Activated CD8-positive, alpha-beta memory T cell treated with anti-CD3 and anti-CD28 coated beads, Interleukin-2, amount 50 U/mL, for 1 hour (primary cell): ENCODE results near the gene NCAM1.
"Not testable (repeated sequence)": the region's sequence is repeated elsewhere in the genome, so short reads cannot be mapped to it uniquely, and the experiment has no call there.

Experiments used
- DNase-seq: peaks from one replicate; pipeline ENCODE4 v3.0.0-alpha.2; 2020; ENCODE audit errors: extremely low read depth

The NCAM1 gene

GRCh38 chr11:112961146-112961668 lies at the start of gene NCAM1:
NCAM1 (plus strand) TSS chr11:112961420.
- no peak for DNase-seq

GRCh38 chr11:112922606-112923005 lies 38.6 kb upstream of the NCAM1 start:
- no peak for DNase-seq

DNA sequence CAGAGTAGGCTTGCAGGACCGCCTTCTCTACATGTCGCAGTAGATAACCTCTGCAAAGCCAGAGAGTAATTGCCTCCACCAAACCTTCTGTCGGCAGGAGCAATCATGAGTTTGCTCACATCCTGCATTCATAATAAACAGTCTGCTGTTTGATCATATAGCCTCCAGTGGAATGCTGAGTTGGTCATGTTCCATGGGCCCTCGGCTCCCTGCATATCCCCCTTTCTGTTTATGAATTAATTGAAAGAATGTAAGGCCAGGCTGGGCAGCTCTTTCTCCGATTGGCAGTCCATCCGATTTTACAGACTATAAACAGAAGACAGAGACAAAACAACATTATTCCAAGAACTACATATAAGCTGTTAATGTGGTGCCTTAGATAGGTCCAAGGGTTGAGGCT lies 36.4 kb upstream of the NCAM1 start:
- DNase-seq: not testable (repeated sequence)

GRCh38 chr11:112925516-112926310 lies 35.5 kb upstream of the NCAM1 start:
- DNase-seq: no peak

DNA sequence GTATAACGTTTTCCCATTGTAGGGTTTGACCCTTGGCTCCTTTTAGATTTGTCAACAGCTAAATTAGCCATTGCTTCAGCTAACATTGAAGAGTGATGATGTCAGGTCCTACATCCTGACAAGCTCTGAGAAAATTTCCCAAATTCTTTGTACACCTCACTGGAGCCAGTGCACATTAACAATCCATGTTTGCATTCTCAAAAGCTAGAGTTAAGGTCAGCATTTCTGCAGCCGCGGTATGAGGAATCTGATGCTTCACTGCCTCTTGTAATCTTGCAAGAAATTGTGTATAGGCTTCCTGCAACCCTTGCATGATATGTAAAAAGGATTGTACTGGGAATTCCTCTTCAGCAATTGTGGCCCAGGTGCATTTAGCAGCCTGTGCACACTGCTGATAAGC lies 33.1 kb upstream of the NCAM1 start:
- no peak for DNase-seq

- DNase-seq: no peak
Measured at GRCh38 chr11:112929432-112929831, 31.8 kb upstream of the NCAM1 start.

DNA sequence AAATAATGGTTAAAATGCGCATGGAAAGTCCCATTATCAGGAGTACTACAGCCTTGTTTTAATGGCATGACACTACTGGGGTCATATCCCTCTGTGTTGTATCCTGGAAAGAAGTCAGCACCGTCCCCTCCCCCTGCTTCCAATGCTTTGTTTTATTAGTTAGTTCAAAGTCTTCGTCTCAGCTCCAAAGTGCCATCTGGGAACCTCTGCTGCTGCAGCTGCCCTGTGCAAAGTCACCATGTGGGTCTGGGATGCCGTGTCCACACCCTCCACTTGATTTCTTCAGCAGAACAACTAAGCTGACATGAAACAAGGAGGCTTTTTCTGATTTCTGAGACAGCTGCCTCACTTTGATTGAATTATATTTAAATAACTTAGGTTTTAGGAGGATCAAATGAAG lies 29.5 kb upstream of the NCAM1 start:
- DNase-seq: no peak

DNA sequence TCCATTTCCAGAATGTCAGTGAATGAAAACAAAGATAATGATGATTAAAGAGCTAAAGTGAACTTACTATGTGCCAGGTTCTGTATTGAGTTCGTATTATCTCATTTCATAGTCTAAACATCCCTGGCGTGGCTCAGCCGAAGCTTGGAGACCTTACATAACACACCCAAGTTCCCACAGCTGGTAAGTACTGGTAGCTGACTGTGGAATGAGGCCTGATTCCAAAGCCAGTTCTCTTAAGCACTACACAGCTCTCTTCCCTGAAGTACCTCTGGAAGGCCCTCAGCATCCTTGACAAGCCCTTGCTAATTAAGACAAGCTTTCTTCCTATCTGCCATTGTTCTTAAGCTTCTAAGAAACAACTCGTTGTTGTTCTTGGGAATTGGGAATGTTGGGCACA lies 28.6 kb upstream of the NCAM1 start:
- no peak for DNase-seq

GRCh38 chr11:112933970-112934369 lies 27.2 kb upstream of the NCAM1 start:
- DNase-seq: no peak

GRCh38 chr11:112941104-112941503 lies 20.1 kb upstream of the NCAM1 start:
- DNase-seq: no peak

DNA sequence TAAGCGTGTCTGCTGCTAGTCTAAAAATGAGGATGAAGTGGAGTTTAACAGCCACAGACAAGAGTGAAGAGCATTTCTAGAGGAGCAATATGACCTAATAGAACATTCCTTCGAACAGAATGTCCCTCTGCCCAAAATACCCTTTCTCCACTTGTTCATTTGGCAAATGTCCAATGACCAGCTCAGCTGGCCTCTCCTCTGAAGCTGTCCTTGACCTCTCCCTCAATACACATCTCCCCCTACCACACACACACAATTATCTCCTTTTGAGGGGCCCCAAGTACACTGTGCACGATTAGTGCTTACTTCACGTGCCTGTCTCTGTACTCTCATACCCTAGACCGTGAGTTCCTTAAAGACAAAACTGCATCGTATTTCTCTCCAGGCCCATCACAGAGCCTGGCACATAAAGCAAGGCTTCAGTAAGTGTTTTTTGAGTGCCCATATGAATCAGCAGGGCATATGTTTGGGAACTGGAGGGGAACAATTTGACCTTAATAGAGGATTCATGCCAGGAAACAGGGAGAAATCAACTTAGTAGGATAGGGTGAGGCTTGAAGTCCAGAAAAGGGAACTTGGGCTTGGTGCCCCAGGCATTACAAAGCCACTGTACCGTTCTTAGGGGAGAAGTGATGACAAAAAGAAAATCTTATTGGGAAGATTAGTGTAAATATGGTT lies 18.1 kb upstream of the NCAM1 start:
- DNase-seq: no peak

DNA sequence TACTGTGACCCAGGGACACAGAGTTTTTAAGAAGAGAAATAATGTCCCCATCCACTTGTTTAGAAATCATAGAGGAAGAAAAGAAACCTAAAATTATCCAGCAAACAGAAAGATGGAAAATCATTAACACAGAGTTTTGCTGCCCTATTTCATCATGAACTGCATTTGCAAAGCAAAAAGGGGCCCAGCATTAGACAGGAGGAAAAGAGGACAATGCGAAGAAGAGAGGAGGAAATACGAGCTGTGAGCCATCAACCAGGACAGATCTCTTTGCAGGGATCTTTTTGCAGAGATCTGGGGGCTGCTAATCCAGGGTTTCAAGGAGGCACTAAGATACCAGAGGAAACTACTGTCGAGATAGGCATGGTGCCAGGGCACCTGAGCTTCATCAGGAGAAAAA lies 14.4 kb upstream of the NCAM1 start:
- DNase-seq: no peak

DNA sequence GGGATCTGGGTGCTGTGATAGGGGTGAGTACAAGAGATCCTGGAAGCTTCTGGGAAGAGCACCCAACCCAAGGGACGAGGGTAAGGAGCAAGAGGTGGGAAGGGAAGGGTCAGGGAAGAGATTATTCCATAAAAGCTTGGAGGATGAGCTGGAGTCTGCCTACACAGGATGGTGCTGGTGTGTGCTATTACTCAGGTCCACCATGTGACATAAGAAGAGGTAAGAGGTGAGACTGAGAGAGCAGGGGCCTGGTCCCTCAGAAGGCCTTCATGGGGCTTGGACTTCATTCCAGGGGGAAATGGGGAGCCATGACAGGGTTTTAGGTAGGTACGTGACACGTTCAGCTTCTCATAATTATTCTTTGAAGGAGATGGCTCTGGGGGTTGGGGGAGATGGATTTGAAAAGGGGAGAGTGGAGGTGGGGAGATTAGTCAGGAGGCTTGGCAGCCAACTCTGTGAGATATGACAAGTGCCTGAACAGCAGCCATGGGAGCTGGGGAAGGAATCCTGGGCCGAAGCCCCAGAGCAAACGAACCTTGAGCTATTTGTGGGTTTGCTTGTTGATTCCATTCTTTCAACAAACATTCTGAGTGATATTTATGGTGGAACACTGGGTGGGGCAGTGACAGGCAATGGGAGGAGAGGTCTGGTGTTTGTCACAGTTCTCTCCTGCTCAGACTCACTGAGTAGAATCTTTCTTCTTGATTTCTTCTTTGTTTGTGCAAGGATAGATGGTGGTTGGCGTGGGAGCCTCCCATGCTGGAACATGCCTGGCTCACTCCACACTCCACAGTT lies 11.2 kb upstream of the NCAM1 start:
- no peak for DNase-seq

DNA sequence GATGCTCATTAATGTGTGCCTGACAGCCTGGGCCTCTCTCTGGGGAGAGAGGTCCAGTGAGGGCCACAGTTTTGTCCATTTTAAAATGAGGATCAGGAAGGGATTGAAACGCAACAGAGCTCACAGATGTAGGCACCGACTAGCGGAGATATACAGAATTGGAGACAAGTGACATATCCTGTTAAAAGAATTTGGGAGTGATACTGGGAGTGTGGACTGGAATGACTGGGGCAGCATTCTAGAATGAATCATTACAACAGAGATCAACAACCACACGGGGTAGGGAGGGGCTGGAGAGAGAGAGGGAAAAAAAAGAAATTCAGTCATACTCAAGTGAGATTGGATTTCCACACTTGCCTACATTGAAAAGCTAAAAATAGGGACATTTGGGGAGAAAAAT lies 2.5 kb upstream of the NCAM1 start:
- no peak for DNase-seq

- no peak for DNase-seq
Measured at GRCh38 chr11:112961751-112962578, 745 bp downstream of the NCAM1 start.

DNA sequence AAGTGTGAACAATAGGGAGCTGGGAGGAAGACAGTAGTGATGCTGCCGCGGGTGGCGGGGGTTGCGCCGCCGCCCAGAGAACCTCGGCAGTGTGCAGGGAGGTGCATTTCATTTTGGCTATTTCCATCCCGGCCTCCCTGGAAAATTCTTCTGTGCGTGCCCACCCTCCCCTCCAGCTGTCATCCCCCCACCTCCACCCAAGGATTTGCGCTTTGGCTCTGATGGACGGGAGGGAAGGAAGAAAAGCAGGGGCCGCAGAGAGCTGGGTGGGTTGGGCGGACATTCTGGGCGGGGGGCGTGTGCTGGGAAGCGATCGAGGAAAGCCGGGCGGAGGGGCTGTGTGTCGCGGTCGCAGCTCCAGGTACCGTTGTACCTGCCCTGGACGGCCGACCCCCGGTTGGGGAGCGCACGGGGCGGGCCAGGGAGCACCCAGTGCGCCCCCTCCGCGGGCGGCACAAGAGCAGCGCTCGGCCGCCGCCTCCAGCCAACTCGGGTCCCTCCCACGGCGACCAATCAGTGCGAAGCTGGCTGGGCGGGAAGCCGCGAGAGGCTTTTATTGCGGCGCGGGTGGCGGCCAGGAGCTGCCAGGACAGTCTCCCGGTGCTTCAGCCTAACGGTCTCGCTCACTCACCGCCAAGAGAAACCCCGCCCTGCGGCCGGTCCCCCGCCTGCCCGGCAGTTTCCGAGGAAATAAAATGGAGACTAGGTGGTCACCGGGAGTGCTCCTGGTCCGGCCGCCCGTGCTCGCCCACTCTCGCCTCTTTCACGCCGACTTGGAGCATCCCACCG lies 1.6 kb downstream of the NCAM1 start:
- no peak for DNase-seq

GRCh38 chr11:112963368-112963955 lies 2.2 kb downstream of the NCAM1 start:
- DNase-seq: no peak

GRCh38 chr11:112965656-112966055 lies 4.4 kb downstream of the NCAM1 start:
- DNase-seq: no peak

DNA sequence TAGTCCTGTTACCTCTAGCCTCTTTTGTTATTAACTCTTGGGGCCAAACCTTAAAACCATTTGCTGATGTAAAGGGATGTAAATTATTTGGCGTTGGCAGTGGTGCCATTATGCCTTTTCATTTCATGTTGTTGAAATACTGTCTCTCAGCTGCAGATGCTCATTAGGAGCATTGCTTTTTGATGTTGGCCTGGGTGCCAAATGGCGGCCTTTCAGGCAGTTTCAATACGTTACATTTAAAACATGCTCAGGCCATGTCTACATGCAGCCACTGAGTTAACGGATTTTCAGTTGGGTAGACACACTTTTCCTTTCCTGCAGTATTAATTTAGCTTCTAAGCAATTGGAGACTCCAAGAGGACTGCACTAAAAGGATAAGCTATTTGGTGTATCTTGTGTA lies 5.3 kb downstream of the NCAM1 start:
- DNase-seq: no peak

DNA sequence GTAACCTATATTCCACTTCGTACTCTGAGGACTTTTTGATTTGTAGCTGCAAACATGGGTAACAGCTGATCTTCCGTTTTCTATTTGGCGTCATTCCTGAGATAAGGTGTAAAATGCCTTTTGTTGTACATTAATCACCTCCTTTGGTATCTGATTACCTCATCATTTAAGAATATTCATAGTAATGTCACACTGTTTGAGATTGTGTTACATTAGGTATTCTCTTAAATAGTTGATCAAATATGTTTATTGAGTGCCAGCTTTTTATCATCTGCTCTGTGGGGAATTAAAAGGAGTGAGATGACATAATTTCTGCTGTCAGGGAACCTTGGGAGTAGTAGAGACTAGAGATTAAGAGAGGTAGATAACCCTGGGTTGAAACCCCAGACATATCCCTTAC lies 5.9 kb downstream of the NCAM1 start:
- DNase-seq: no peak
